Endothelial cell of umbilical vein (primary cell): ENCODE data around the gene RASA1. TPM values are rescaled to one million over a fixed set of nuclear protein-coding genes. Genes with fewer than 3 reads are reported as not detected.

Source experiments
- BruUV-seq: library from RNA; stranded (reverse); fragments of 400-500 nt; replicated peaks from 2 replicates; lab custom pipeline; 2021; lab: Mats Ljungman, UMichigan
- CTCF ChIA-PET: fragments of 300-600, 350-600 bp; sonication (Branson Sonifier 250); formaldehyde crosslinking; loops from one replicate; lab custom pipeline; 2021; ENCODE audit warnings: antibody characterized with exemption, inconsistent platforms; lab: Charles Lee
- POLR2A ChIA-PET: fragments of 300-600, 350-600 bp; sonication (Branson Sonifier 250); formaldehyde crosslinking; loops from one replicate; lab custom pipeline; 2021; ENCODE audit warnings: antibody characterized with exemption, inconsistent platforms; lab: Charles Lee
- DNase-seq: peaks from one replicate; pipeline ENCODE4 v3.0.0-alpha.2; 2011; ENCODE audit warnings: low read depth, low spot score
- FAIRE-seq: peaks from 2 replicates; lab custom pipeline; 2011; peaks lifted over from hg19 to GRCh38; lab: Jason Lieb, UNC
- H2AFZ ChIP-seq: 2 replicates; pipeline ENCODE4 v1.6.0; 2012; ENCODE audit warnings: low read depth, low read length, control low read depth, inconsistent platforms
- H3K27ac ChIP-seq: 2 replicates; pipeline ENCODE4 v1.5.1; 2011; ENCODE audit warnings: low read depth, mild to moderate bottlenecking, control low read depth, low read length, moderate library complexity; ENCODE audit not compliant: insufficient read depth
- H3K27me3 ChIP-seq, 2 experiments: 2 replicates each; pipeline versions ENCODE4 v1.6.0 to v1.6.1; 2011; ENCODE audit warnings: low read length in 2 of 2, mixed read lengths in 1 of 2; ENCODE audit not compliant: control insufficient read depth in 2 of 2, insufficient read depth in 2 of 2
- H3K36me3 ChIP-seq, 2 experiments: 2 replicates in 1 of 2; 3 replicates in 1 of 2; pipeline ENCODE4 v1.5.1; 2011; ENCODE audit warnings: low read length in 2 of 2, mild to moderate bottlenecking in 1 of 2, moderate library complexity in 1 of 2; ENCODE audit not compliant: control insufficient read depth in 2 of 2, insufficient read depth in 2 of 2; ENCODE audit errors: extremely low read depth in 1 of 2
- H3K4me1 ChIP-seq: 3 replicates; pipeline ENCODE4 v1.5.1; 2011; ENCODE audit warnings: mild to moderate bottlenecking, low read length; ENCODE audit not compliant: control insufficient read depth, insufficient read depth; ENCODE audit errors: extremely low read depth
- H3K4me2 ChIP-seq: 2 replicates; pipeline ENCODE4 v1.6.1; 2011; ENCODE audit warnings: low read length, control low read depth, mixed read lengths; ENCODE audit not compliant: insufficient read depth
- H3K4me3 ChIP-seq, 3 experiments: fragments of 200-600 bp in 1 of 3; sonication (generic), shearing (Covaris generic) in 1 of 3; replicated peaks in 1 of 3; 2 replicates each; pipeline ENCODE4 v1.5.1; 2011 to 2016; ENCODE audit warnings: control low read depth in 3 of 3, low read length in 3 of 3, mild to moderate bottlenecking in 2 of 3, inconsistent platforms in 1 of 3, low read depth in 1 of 3, moderate library complexity in 1 of 3; ENCODE audit not compliant: insufficient read depth in 1 of 3
- H3K79me2 ChIP-seq: 2 replicates; pipeline ENCODE4 v1.6.0; 2012; ENCODE audit warnings: low read length, inconsistent platforms; ENCODE audit not compliant: control insufficient read depth, insufficient read depth
- H3K9ac ChIP-seq: replicated peaks from 2 replicates; pipeline ENCODE3; 2011; ENCODE audit warnings: low read length, control low read depth; ENCODE audit not compliant: insufficient read depth; ENCODE audit errors: extremely low read depth
- H3K9me1 ChIP-seq: replicated peaks from 3 replicates; pipeline ENCODE4 v1.6.0; 2011; ENCODE audit warnings: mild to moderate bottlenecking, low read length; ENCODE audit not compliant: control insufficient read depth, insufficient read depth; ENCODE audit errors: extremely low read depth
- H3K9me3 ChIP-seq: replicated peaks from 2 replicates; pipeline ENCODE4 v1.5.1; 2012; ENCODE audit warnings: low read length, inconsistent platforms; ENCODE audit not compliant: control insufficient read depth, insufficient read depth
- H4K20me1 ChIP-seq: replicated peaks from 2 replicates; pipeline ENCODE3; 2011; ENCODE audit warnings: mild to moderate bottlenecking, low read length; ENCODE audit not compliant: control insufficient read depth, insufficient read depth; ENCODE audit errors: extremely low read depth
- EZH2 ChIP-seq: IDR thresholded peaks from 2 replicates; pipeline ENCODE4 v1.6.1; 2012; ENCODE audit warnings: borderline replicate concordance, low read depth, mild to moderate bottlenecking, moderate library complexity, low read length, inconsistent platforms; ENCODE audit not compliant: severe bottlenecking
- FOS ChIP-seq: IDR thresholded peaks from 2 replicates; pipeline ENCODE4 v1.6.1; 2011; ENCODE audit warnings: mild to moderate bottlenecking, low read length, moderate library complexity, borderline replicate concordance; ENCODE audit not compliant: insufficient read depth
- GATA2 ChIP-seq: IDR thresholded peaks from 2 replicates; pipeline ENCODE4 v1.7.0; 2011; ENCODE audit warnings: low read depth, mild to moderate bottlenecking, moderate library complexity, mixed read lengths, low read length; ENCODE audit not compliant: insufficient read length, insufficient read depth
- JUN ChIP-seq: IDR thresholded peaks from 2 replicates; pipeline ENCODE4 v1.6.1; 2011; ENCODE audit warnings: borderline replicate concordance, low read depth; ENCODE audit not compliant: insufficient read length, insufficient read depth
- MAX ChIP-seq: IDR thresholded peaks from 2 replicates; pipeline ENCODE4 v1.6.1; 2011; ENCODE audit not compliant: insufficient read depth, insufficient read length
- MYC ChIP-seq: IDR thresholded peaks from one replicate; pipeline ENCODE4 v1.6.1; 2011; ENCODE audit warnings: mild to moderate bottlenecking, low read depth, low read length
- POLR2A ChIP-seq: IDR thresholded peaks from 2 replicates; pipeline ENCODE4 v1.6.1; 2012; ENCODE audit warnings: low read depth, mild to moderate bottlenecking, control low read depth, low read length
- POLR2AphosphoS5 ChIP-seq: IDR thresholded peaks from 2 replicates; pipeline ENCODE4 v1.6.1; 2012; ENCODE audit warnings: low read depth, mild to moderate bottlenecking, control low read depth, low read length, moderate library complexity; ENCODE audit not compliant: insufficient read depth
- dilution Hi-C: fragments of 300-500 bp; cut with MboI; formaldehyde crosslinking; loops from one replicate; pipeline ENCODE4 v1.15.0; 2019; ENCODE audit warnings: low sequenced_read_pairs; ENCODE audit not compliant: extremely low pct_ligation_motif_present
- intact Hi-C: fragments of 100-400 bp; cut with micrococcal nuclease; formaldehyde crosslinking; loops from one replicate; pipeline ENCODE4 v1.10.0; 2022
- polyA plus RNA-seq, 4 experiments: library from polyadenylated mRNA; depleted of rRNA in 3 of 4; stranded (reverse) in 3 of 4; unstranded in 1 of 4; fragments of >200 nt; gene quantifications; 2 replicates each; pipeline versions ENCODE4 v1.2.1 to v1.2.3, GENCODE V29; 2011 to 2012; ENCODE audit warnings: missing spikeins in 1 of 4
- total RNA-seq: library from RNA; stranded (reverse); gene quantifications from 2 replicates; pipeline ENCODE4 v1.2.3, GENCODE V29; 2021
- TF ChIP-seq, protein P1 (sequence below), 2 donors: IDR thresholded peaks; 1 replicate in 1 of 2; 2 replicates in 1 of 2; pipeline ENCODE4 v1.5.1; 2011; ENCODE audit warnings: low read length in 2 of 2, mild to moderate bottlenecking in 2 of 2, moderate library complexity in 2 of 2, control low read depth in 1 of 2, inconsistent platforms in 1 of 2, low read depth in 1 of 2; ENCODE audit not compliant: insufficient read depth in 1 of 2; ENCODE audit errors: extremely low read depth in 1 of 2

RASA1 gene
- total and polyA plus RNA-seq, 2 donors (not counting 3 experiments of a cell fraction or from before 2014, with no cell fraction given) = 23.1 to 42.0 TPM

- intact Hi-C loops = no loop called here
- no peaks in the 10 kb centered on the region for H3K4me1 ChIP-seq
- no peaks in the 10 kb centered on the region for H3K9me3 ChIP-seq
- no peak overlapping the region for H3K9ac ChIP-seq
- DNase-seq (no peak), FAIRE-seq (no peak)
- no peak overlapping the region for H3K4me3 ChIP-seq
- no peak overlapping the region for H3K4me2 ChIP-seq
- BruUV-seq = no TSS peak
- no peak for TF ChIP-seq EZH2
- TF ChIP-seq POLR2AphosphoS5 = no peak
- no peak for TF ChIP-seq GATA2
- no peaks in the 10 kb centered on the region for H3K79me2 ChIP-seq
- dilution Hi-C loops = no loop called here
- no peak overlapping the region for H3K27ac ChIP-seq
- H3K27me3 ChIP-seq = no peaks in the 10 kb centered on the region
- CTCF ChIA-PET = no interaction called here
- H3K9me1 ChIP-seq = no peaks in the 10 kb centered on the region
- no peaks in the 10 kb centered on the region for H4K20me1 ChIP-seq
- POLR2A ChIA-PET = no interaction called here
- H3K36me3 ChIP-seq = no peaks in the 10 kb centered on the region
- no peak overlapping the region for H2AFZ ChIP-seq
Measured at GRCh38 chr5:87254035-87254434, 13.6 kb upstream of the RASA1 start.

- no peak overlapping the region for H3K27ac ChIP-seq
- H4K20me1 ChIP-seq = no peaks in the 10 kb centered on the region
- dilution Hi-C loops (no loop called here), intact Hi-C loops (no loop called here)
- peaks cover 0 to 2% of the 10 kb centered on the region in 2 experiments for H3K27me3 ChIP-seq
- H3K79me2 ChIP-seq = no peaks in the 10 kb centered on the region
- DNase-seq (no peak), FAIRE-seq (no peak)
- no peak overlapping the region for H3K4me2 ChIP-seq
- no peaks in the 10 kb centered on the region for H3K4me1 ChIP-seq
- H3K4me3 ChIP-seq = no peak overlapping the region
- TF ChIP-seq GATA2 (no peak), POLR2AphosphoS5 (no peak), POLR2A (no peak), MYC (no peak), MAX (no peak), EZH2 (no peak), JUN (no peak), FOS (no peak)
- TF ChIP-seq, protein P1, sequence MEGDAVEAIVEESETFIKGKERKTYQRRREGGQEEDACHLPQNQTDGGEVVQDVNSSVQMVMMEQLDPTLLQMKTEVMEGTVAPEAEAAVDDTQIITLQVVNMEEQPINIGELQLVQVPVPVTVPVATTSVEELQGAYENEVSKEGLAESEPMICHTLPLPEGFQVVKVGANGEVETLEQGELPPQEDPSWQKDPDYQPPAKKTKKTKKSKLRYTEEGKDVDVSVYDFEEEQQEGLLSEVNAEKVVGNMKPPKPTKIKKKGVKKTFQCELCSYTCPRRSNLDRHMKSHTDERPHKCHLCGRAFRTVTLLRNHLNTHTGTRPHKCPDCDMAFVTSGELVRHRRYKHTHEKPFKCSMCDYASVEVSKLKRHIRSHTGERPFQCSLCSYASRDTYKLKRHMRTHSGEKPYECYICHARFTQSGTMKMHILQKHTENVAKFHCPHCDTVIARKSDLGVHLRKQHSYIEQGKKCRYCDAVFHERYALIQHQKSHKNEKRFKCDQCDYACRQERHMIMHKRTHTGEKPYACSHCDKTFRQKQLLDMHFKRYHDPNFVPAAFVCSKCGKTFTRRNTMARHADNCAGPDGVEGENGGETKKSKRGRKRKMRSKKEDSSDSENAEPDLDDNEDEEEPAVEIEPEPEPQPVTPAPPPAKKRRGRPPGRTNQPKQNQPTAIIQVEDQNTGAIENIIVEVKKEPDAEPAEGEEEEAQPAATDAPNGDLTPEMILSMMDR (IDR thresholded peaks at IDR 0.05; ENCODE audit: extremely low read depth in 1 of 2, insufficient read depth in 1 of 2, low read depth in 1 of 2, low read length in 2 of 2) = no peak
- ChIA-PET CTCF (interaction anchor here (1.2 kb wide), 1 partner anchor 9 kb away, joined by 3 read pairs; no protein-coding TSS in a partner anchor), POLR2A (no interaction called here)
- no peak overlapping the region for H2AFZ ChIP-seq
- H3K36me3 ChIP-seq = no peaks in the 10 kb centered on the region
- no peaks in the 10 kb centered on the region for H3K9me3 ChIP-seq
- no peaks in the 10 kb centered on the region for H3K9me1 ChIP-seq
- no peak overlapping the region for H3K9ac ChIP-seq
- BruUV-seq = no TSS peak
Measured at GRCh38 chr5:87258507-87258906, 9.2 kb upstream of the RASA1 start.
